Measurements from ENCODE around the gene CNTN1.

GRCh38 chr12:40993158-40993557 lies 300.9 kb downstream of the CNTN1 start:
- no peak for TF ChIP-seq POLR2A (IDR thresholded peaks at IDR 0.05)
- no peak for TF ChIP-seq CTCF (IDR thresholded peaks at IDR 0.05)

Data from testis (tissue), 2 donors.